NCI-H1092 (cell line): Measurements from ENCODE around the gene RPS6KA3.
"Not testable (repeated sequence)": the region's sequence is repeated elsewhere in the genome, so short reads cannot be mapped to it uniquely, and the experiment has no call there.

ENCODE experiments used
- DNase-seq: peaks from one replicate; lab custom pipeline; 2025; lab: John Stamatoyannopoulos, UW

RPS6KA3 gene

GRCh38 chrX:20265221-20265725 lies 1.4 kb downstream of the RPS6KA3 start:
- DNase-seq = no peak

- DNase-seq = no peak
Observed at GRCh38 chrX:20263474-20263873, 3.2 kb downstream of the RPS6KA3 start.

- DNase-seq = no peak
Observed at GRCh38 chrX:20260885-20261284, 5.8 kb downstream of the RPS6KA3 start.

GRCh38 chrX:20254712-20255299 lies 11.9 kb downstream of the RPS6KA3 start:
- no peak for DNase-seq

GRCh38 chrX:20253232-20253543 lies 13.5 kb downstream of the RPS6KA3 start:
- no peak for DNase-seq

- DNase-seq = no peak
Observed at GRCh38 chrX:20252381-20253231, 14.1 kb downstream of the RPS6KA3 start.

- DNase-seq = no peak
Observed at GRCh38 chrX:20251691-20252090, 15.0 kb downstream of the RPS6KA3 start.

- DNase-seq = not testable (repeated sequence)
Observed at GRCh38 chrX:20250146-20250545, 16.6 kb downstream of the RPS6KA3 start.

- DNase-seq = no peak
Observed at GRCh38 chrX:20248592-20249192, 18.0 kb downstream of the RPS6KA3 start.

- no peak for DNase-seq
Observed at GRCh38 chrX:20244931-20245330, 21.8 kb downstream of the RPS6KA3 start.

GRCh38 chrX:20240201-20240600 lies 26.5 kb downstream of the RPS6KA3 start:
- DNase-seq = no peak

GRCh38 chrX:20237864-20238263 lies 28.8 kb downstream of the RPS6KA3 start:
- no peak for DNase-seq

- DNase-seq = no peak
Observed at GRCh38 chrX:20235755-20236154, 31.0 kb downstream of the RPS6KA3 start.

- DNase-seq = no peak
Observed at GRCh38 chrX:20233336-20233735, 33.4 kb downstream of the RPS6KA3 start.

GRCh38 chrX:20231598-20231997 lies 35.1 kb downstream of the RPS6KA3 start:
- DNase-seq = no peak

- DNase-seq = no peak
Observed at GRCh38 chrX:20230406-20230805, 36.3 kb downstream of the RPS6KA3 start.

GRCh38 chrX:20229155-20229554 lies 37.6 kb downstream of the RPS6KA3 start:
- no peak for DNase-seq

GRCh38 chrX:20228245-20228644 lies 38.5 kb downstream of the RPS6KA3 start:
- no peak for DNase-seq

GRCh38 chrX:20227116-20227515 lies 39.6 kb downstream of the RPS6KA3 start:
- no peak for DNase-seq

GRCh38 chrX:20225488-20225833 lies 41.2 kb downstream of the RPS6KA3 start:
- DNase-seq = no peak

GRCh38 chrX:20224814-20225487 lies 41.8 kb downstream of the RPS6KA3 start:
- DNase-seq = no peak

- DNase-seq = no peak
Observed at GRCh38 chrX:20221902-20222301, 44.8 kb downstream of the RPS6KA3 start.
